ENCODE data around the gene LCLAT1.
A peak's percentile ranks its signal among the peaks of the same experiment; 100 is the strongest.

Gene LCLAT1

GRCh38 chr2:30664761-30665358 is 217.8 kb downstream of the LCLAT1 start:
- no peak overlapping the region for H3K4me3 ChIP-seq (ENCODE audit: low read length)
- TF ChIP-seq CTCF (conservative IDR thresholded peaks at IDR 0.05; ENCODE audit: low read depth, low read length): no peak
- DNase-seq (ENCODE audit: low read depth): peak; percentile 76

- DNase-seq (ENCODE audit: low read depth): no peak
- H3K4me3 ChIP-seq (ENCODE audit: low read length): no peak overlapping the region
- TF ChIP-seq CTCF (conservative IDR thresholded peaks at IDR 0.05; ENCODE audit: low read depth, low read length): no peak
Measured at GRCh38 chr2:30665761-30666265, 218.8 kb downstream of the LCLAT1 start.

DNA sequence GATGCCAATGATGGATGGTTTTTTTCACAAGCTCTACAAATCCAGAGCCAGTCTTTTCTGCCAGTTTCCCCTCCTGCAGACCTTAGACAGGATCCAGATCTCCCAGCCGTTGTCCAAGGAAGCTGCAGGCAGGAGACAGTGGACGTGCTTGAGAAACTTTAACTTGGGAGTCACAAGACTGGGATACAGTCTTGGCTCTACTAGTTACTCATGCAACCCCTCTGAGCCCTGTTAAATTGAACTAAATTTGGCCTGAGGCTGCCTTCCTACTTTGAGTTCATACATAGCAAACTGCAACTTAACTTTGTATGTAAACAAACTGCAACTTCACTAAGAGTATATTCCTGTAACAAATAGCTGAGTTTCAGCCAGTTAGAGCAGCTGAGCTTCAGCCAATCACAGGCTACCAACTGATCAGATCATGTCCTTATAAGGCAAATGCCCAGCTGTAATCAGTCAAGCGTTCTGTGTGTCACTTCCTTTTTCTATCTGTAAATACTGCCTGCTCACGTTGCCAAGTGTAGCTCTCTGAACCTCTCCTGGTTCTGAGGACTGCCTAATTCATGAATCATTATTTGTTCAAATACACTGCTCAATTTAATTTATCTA is 219.3 kb downstream of the LCLAT1 start:
- no peak for TF ChIP-seq CTCF (conservative IDR thresholded peaks at IDR 0.05; ENCODE audit: low read depth, low read length)
- DNase-seq (ENCODE audit: low read depth): peak; percentile 48
- no peak overlapping the region for H3K4me3 ChIP-seq (ENCODE audit: low read length)

DNA sequence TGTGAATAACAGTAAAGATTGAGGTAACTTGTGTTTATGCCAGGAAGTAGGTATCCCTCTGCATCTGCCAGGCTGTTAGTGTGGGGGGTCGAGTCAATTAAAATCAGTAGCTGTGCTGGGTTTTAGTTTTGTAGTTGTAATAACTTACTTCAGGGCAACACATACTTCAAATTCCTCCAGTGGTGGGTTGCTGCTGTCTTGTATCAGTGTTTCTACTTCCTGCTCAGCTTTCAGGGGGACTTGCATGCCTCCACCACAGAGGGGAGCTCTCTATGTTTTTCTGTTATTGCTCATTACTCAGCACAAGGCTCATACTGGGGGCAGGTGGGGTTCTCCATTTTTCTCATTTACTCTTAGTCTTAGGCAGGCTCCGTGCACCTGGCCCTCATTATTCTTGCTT is 223.4 kb downstream of the LCLAT1 start:
- DNase-seq (ENCODE audit: low read depth): no peak
- no peak overlapping the region for H3K4me3 ChIP-seq (ENCODE audit: low read length)
- TF ChIP-seq CTCF (conservative IDR thresholded peaks at IDR 0.05; ENCODE audit: low read depth, low read length): peak; percentile 24

GRCh38 chr2:30673127-30673526 is 226.1 kb downstream of the LCLAT1 start:
- no peak for TF ChIP-seq CTCF (conservative IDR thresholded peaks at IDR 0.05; ENCODE audit: low read depth, low read length)
- H3K4me3 ChIP-seq (ENCODE audit: low read length): no peak overlapping the region
- no peak for DNase-seq (ENCODE audit: low read depth)

- H3K4me3 ChIP-seq (ENCODE audit: low read length): no peak overlapping the region
- no peak for TF ChIP-seq CTCF (conservative IDR thresholded peaks at IDR 0.05; ENCODE audit: low read depth, low read length)
- DNase-seq (ENCODE audit: low read depth): no peak
Measured at GRCh38 chr2:30675758-30676157, 228.7 kb downstream of the LCLAT1 start.

- TF ChIP-seq CTCF (conservative IDR thresholded peaks at IDR 0.05; ENCODE audit: low read depth, low read length): no peak
- DNase-seq (ENCODE audit: low read depth): no peak
- no peak overlapping the region for H3K4me3 ChIP-seq (ENCODE audit: low read length)
Measured at GRCh38 chr2:30677231-30677630, 230.2 kb downstream of the LCLAT1 start.

Measured in retinal pigment epithelial cell (primary cell).